Left renal pelvis (tissue), 4 donors: ENCODE data around the gene TNN. TPM values are rescaled to one million over a fixed set of nuclear protein-coding genes. Genes with fewer than 3 reads are reported as not detected.

Experiments
- DNase-seq, 4 donors: peaks; one replicate each; pipeline ENCODE4 v3.0.0-alpha.2; 2013; ENCODE audit warnings: low read depth in 4 of 4, low spot score in 3 of 4
- polyA plus RNA-seq, 4 donors: library from polyadenylated mRNA; unstranded; fragments of 120-200 nt; gene quantifications; one replicate each; pipeline ENCODE4 v1.2.1, GENCODE V29; 2013; ENCODE audit not compliant: insufficient read length in 4 of 4

Gene TNN
- polyA plus RNA-seq, 4 donors = 2.3 to 3.5 (median 2.4) TPM

GRCh38 chr1:175197531-175197930 is 129.9 kb downstream of the TNN start:
- DNase-seq = no peak

Other genes with a start within 250 kb of the TNN start
- gene CACYBP, start 67.9 kb upstream of the TNN start, polyA plus RNA-seq = 100 to 1,000 TPM; 113 to 135 (median 129) TPM
- 10 to 100 TPM; 46.4 to 56.4 (median 49.2) TPM for gene MRPS14, start 44.4 kb upstream of the TNN start, polyA plus RNA-seq
- gene KIAA0040, start 124.9 kb downstream of the TNN start, polyA plus RNA-seq = 10 to 100 TPM in 3 of 4 donors, 1 to 10 TPM in 1; 6.4 to 16.4 (median 14.5) TPM